ENCODE results near the gene WNK4. TPM values are rescaled to one million over a fixed set of nuclear protein-coding genes. Genes with fewer than 3 reads are reported as not detected.
A peak's percentile ranks its signal among the peaks of the same experiment; 100 is the strongest.

WNK4 gene
- total and polyA plus RNA-seq, 10 of the 15 experiments (the other 5 are each of a cell fraction or from before 2014, with no cell fraction given) = 0.06 to 0.29 (median 0.13) TPM; not detected in 5

GRCh38 chr17:42797067-42798007 lies 16.9 kb downstream of the WNK4 start (continued):
- TF ChIP-seq POLR2AphosphoS2 (IDR thresholded peaks at IDR 0.05; ENCODE audit: low read depth, low read length) (no peak), ZNF384 (IDR thresholded peaks at IDR 0.05; ENCODE audit: borderline replicate concordance, low read depth, low read length) (no peak), SREBF2 (IDR thresholded peaks at IDR 0.05; ENCODE audit: low read length) (no peak), IRF4 (IDR thresholded peaks at IDR 0.05; ENCODE audit: low read depth, low read length) (no peak), GABPA (IDR thresholded peaks at IDR 0.05; ENCODE audit: low read depth) (no peak), MEF2A (IDR thresholded peaks at IDR 0.05; ENCODE audit: insufficient read depth, low read depth, low read length) (no peak)
- TF ChIP-seq, protein P1, sequence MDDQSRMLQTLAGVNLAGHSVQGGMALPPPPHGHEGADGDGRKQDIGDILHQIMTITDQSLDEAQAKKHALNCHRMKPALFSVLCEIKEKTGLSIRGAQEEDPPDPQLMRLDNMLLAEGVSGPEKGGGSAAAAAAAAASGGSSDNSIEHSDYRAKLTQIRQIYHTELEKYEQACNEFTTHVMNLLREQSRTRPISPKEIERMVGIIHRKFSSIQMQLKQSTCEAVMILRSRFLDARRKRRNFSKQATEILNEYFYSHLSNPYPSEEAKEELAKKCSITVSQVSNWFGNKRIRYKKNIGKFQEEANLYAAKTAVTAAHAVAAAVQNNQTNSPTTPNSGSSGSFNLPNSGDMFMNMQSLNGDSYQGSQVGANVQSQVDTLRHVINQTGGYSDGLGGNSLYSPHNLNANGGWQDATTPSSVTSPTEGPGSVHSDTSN (IDR thresholded peaks at IDR 0.05; ENCODE audit: insufficient replicate concordance, low read depth, low read length) = no peak

- H3K4me2 ChIP-seq (ENCODE audit: control insufficient read depth, insufficient read depth) = peak overlapping the region; percentile 82
- H3K9me3 ChIP-seq (replicated peaks; ENCODE audit: control insufficient read depth, insufficient read depth, low read length) = no peaks in the 10 kb centered on the region
- H3K4me1 ChIP-seq (ENCODE audit: control insufficient read depth, insufficient read depth, low read length) = peaks cover 10% of the 10 kb centered on the region
- peak overlapping the region; percentile 81 for H3K9ac ChIP-seq (ENCODE audit: control insufficient read depth, insufficient read depth, low read length)
- H3K4me3 ChIP-seq = peak overlapping the region; percentile 76
- intact Hi-C loops (cut with micrococcal nuclease; ENCODE audit: unreplicated experiment) (no loop called here), in situ Hi-C loops (cut with MboI) (no loop called here)
- no peaks in the 10 kb centered on the region for H4K20me1 ChIP-seq (ENCODE audit: control insufficient read depth, insufficient read depth)
- POLR2A ChIA-PET = interaction anchor here (0.6 kb wide), 2 partner anchors 39 to 178 kb away, joined by 3 to 7 read pairs; no protein-coding TSS in a partner anchor
- FAIRE-seq (peak; percentile 61), DNase-seq (ENCODE audit: low read depth, low spot score) (no peak), ATAC-seq (no peak)
- RAD21 ChIA-PET (ENCODE audit: unreplicated experiment) = interaction anchor here (1.1 kb wide), 1 partner anchor 200 kb away, joined by 3 read pairs; the partner anchor contains the start of gene RPL27
- WGBS (ENCODE audit: insufficient coverage, insufficient replicate concordance, low lambda C conversion rate, missing lambda C conversion rate) = 21% methylated on average over 10 of the region's 10 CpGs
- peak overlapping the region; percentile 97 for H2AFZ ChIP-seq (ENCODE audit: control insufficient read depth, low read depth, low read length)
- TF ChIP-seq JUND (IDR thresholded peaks at IDR 0.05; ENCODE audit: low read depth, low read length) (no peak), BHLHE40 (IDR thresholded peaks at IDR 0.05; ENCODE audit: borderline replicate concordance in 1 of 2, low read depth in 2 of 2, low read length in 1 of 2) (no peak), PAX8 (IDR thresholded peaks at IDR 0.05) (no peak), FOS (IDR thresholded peaks at IDR 0.05; ENCODE audit: borderline replicate concordance, extremely low read depth, insufficient read length) (no peak), TBL1XR1 (IDR thresholded peaks at IDR 0.05; ENCODE audit: low read depth, low read length) (no peak), ZNF274 (IDR thresholded peaks at IDR 0.05; ENCODE audit: insufficient read depth, insufficient read length) (no peak), KLF5 (IDR thresholded peaks at IDR 0.05; ENCODE audit: partially characterized antibody) (no peak), ZNF622 (IDR thresholded peaks at IDR 0.05) (no peak), BRCA1 (IDR thresholded peaks at IDR 0.05; ENCODE audit: low read depth, low read length) (no peak)
- H3K27ac ChIP-seq (ENCODE audit: control insufficient read depth, insufficient read depth) = no peak overlapping the region
- SMC1A ChIA-PET (ENCODE audit: uncharacterized antibody, unreplicated experiment) = interaction anchor here (1.1 to 1.7 kb wide), 3 partner anchors 11 to 357 kb away, joined by 3 to 4 read pairs (median 4); no protein-coding TSS in a partner anchor
- peaks cover 6% of the 10 kb centered on the region for H3K79me2 ChIP-seq (ENCODE audit: control insufficient read depth, insufficient read depth, low read length)
- no peaks in the 10 kb centered on the region for H3K27me3 ChIP-seq (replicated peaks in 1 of 2; ENCODE audit: control insufficient read depth in 2 of 2, insufficient read depth in 2 of 2, low read length in 1 of 2)
- CTCF ChIA-PET = interaction anchor here (0.7 to 2.9 kb wide), 7 partner anchors 9 to 200 kb away, joined by 3 to 11 read pairs (median 5); partner anchors contain the start of genes BECN1, RPL27 and VPS25
- no TSS peak for BruUV-seq (replicated peaks)
- no peaks in the 10 kb centered on the region for H3K36me3 ChIP-seq (ENCODE audit: control insufficient read depth in 2 of 2, insufficient read depth in 2 of 2, low read length in 1 of 2)
Observed at GRCh38 chr17:42798011-42798382, 17.6 kb downstream of the WNK4 start.

Data from GM12878 (cell line).